Upper lobe of left lung (tissue), 4 donors: ENCODE data around the gene TMEM109.
A peak's percentile ranks its signal among the peaks of the same experiment; 100 is the strongest.

Experiments
- CTCF ChIP-seq, 6 experiments: fragments of 450-650 bp in 4 of 6; fragments of 200-600 bp in 2 of 6; sonication (generic) in 2 of 6; IDR thresholded peaks; one replicate each; pipeline ENCODE4 v1.5.1; 2016 to 2019; ENCODE audit warnings: antibody characterized with exemption in 6 of 6
- POLR2A ChIP-seq, 4 donors: fragments of 450-650 bp; IDR thresholded peaks; one replicate each; pipeline ENCODE4 v1.5.1; 2016 to 2017; ENCODE audit warnings: antibody characterized with exemption in 4 of 4, mild to moderate bottlenecking in 2 of 4
- POLR2AphosphoS5 ChIP-seq, 2 donors: sonication (generic); formaldehyde crosslinking; IDR thresholded peaks; one replicate each; pipeline ENCODE4 v1.5.1; 2017; ENCODE audit warnings: antibody characterized with exemption in 2 of 2

- peak in 4 of 6 experiments; percentile 17 to 45 (median 36) for TF ChIP-seq CTCF (IDR thresholded peaks at IDR 0.05)
- TF ChIP-seq POLR2AphosphoS5 (IDR thresholded peaks at IDR 0.05), result no peak
- no peak for TF ChIP-seq POLR2A (IDR thresholded peaks at IDR 0.05)
These were observed 26.4 kb upstream of the TMEM109 start for GRCh38 chr11:60887556-60887955.
